Uterus (tissue), 4 donors: ENCODE measurements around the gene GNG12. TPM values are rescaled to one million over a fixed set of nuclear protein-coding genes. Genes with fewer than 3 reads are reported as not detected.

Experiments
- DNase-seq, 2 donors: peaks; one replicate each; pipeline ENCODE4 v3.0.0-alpha.2; 2019 to 2020
- H3K27ac ChIP-seq, 2 donors: fragments of 200-600 bp; sonication (generic); 1 replicate in 1 of 2; 2 replicates in 1 of 2; pipeline ENCODE4 v1.5.1; 2016 to 2018
- H3K27me3 ChIP-seq, 2 donors: fragments of 200-600 bp; sonication (generic); one replicate each; pipeline ENCODE4 v1.5.1; 2018 to 2019; ENCODE audit warnings: control low read depth in 1 of 2
- H3K36me3 ChIP-seq, 2 donors: fragments of 200-600 bp; sonication (generic); one replicate each; pipeline ENCODE4 v1.5.1; 2019; ENCODE audit warnings: control low read depth in 1 of 2
- H3K4me1 ChIP-seq, 2 donors: fragments of 200-600 bp; sonication (generic); one replicate each; pipeline ENCODE4 v1.5.1; 2018 to 2019; ENCODE audit warnings: control low read depth in 1 of 2
- H3K4me3 ChIP-seq, 2 donors: fragments of 200-600 bp; sonication (generic); 1 replicate in 1 of 2; 2 replicates in 1 of 2; pipeline ENCODE4 v1.5.1; 2018 to 2019; ENCODE audit warnings: mild to moderate bottlenecking in 1 of 2
- H3K9me3 ChIP-seq, 2 donors: fragments of 200-600 bp; sonication (generic); one replicate each; pipeline ENCODE4 v1.5.1; 2019; ENCODE audit warnings: control low read depth in 1 of 2
- CTCF ChIP-seq, 4 experiments: fragments of 200-600 bp in 2 of 4; fragments of 450-650 bp in 2 of 4; sonication (generic) in 2 of 4; IDR thresholded peaks; one replicate each; pipeline ENCODE4 v1.5.1; 2016 to 2019; ENCODE audit warnings: antibody characterized with exemption in 4 of 4, mild to moderate bottlenecking in 2 of 4, moderate library complexity in 1 of 4
- POLR2A ChIP-seq, 2 donors: fragments of 450-650 bp; IDR thresholded peaks; one replicate each; pipeline ENCODE4 v1.6.1; 2016; ENCODE audit warnings: antibody characterized with exemption in 2 of 2, mild to moderate bottlenecking in 1 of 2, moderate library complexity in 1 of 2
- intact Hi-C: fragments of 100-400 bp; cut with DNase I; formaldehyde crosslinking; loops from one replicate; pipeline ENCODE4 v1.15.1; 2023; ENCODE audit warnings: low total_unique reads
- total RNA-seq, 4 donors: library from RNA; depleted of rRNA in 3 of 4; stranded (reverse); fragments of >200 nt in 3 of 4; gene quantifications; one replicate each; pipeline versions ENCODE4 v1.1.0 to v1.2.4, GENCODE V29; 2014 to 2023
- donor health status: DM: yes; HTN: yes; CAD: no.

GNG12 gene
- total RNA-seq, 4 donors from 2014 or later: 45.3 to 179 (median 120) TPM

- intact Hi-C loops: loop anchor here (10.0 kb wide), 1 partner anchor 121 kb away; no protein-coding TSS in a partner anchor
- Histone ChIP-seq H3K27ac (peak overlapping the region; percentile 83 to 92), H3K36me3 (no peaks in the 10 kb centered on the region), H3K4me1 (peaks cover 0 to 6% of the 10 kb centered on the region in 2 donors), H3K4me3 (peak overlapping the region; percentile 60 to 70), H3K9me3 (no peaks in the 10 kb centered on the region), H3K27me3 (no peaks in the 10 kb centered on the region)
- TF ChIP-seq CTCF (IDR thresholded peaks at IDR 0.05): no peak
- no peak for TF ChIP-seq POLR2A (IDR thresholded peaks at IDR 0.05)
- DNase-seq: peak; percentile 52 to 55
These were observed 147.6 kb downstream of the GNG12 start for GRCh38 chr1:67685558-67686266.

DNA sequence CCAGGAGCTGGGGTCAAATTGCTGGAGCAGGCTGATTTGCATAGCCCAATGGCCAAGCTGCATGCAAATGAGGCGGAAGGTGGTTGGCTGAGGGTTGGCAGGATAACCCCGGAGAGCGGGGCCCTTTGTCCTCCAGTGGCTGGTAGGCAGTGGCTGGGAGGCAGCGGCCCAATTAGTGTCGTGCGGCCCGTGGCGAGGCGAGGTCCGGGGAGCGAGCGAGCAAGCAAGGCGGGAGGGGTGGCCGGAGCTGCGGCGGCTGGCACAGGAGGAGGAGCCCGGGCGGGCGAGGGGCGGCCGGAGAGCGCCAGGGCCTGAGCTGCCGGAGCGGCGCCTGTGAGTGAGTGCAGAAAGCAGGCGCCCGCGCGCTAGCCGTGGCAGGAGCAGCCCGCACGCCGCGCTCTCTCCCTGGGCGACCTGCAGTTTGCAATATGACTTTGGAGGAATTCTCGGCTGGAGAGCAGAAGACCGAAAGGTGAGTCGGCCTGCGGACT is 148.2 kb downstream of the GNG12 start, which contains the start of gene GADD45A:
Gene GADD45A, plus strand, starts transcription at position 135 of the 491 bp plus-strand sequence. Its CDS starts 294 bp downstream, at position 429.
- Histone ChIP-seq H3K9me3 (no peaks in the 10 kb centered on the region), H3K27me3 (no peaks in the 10 kb centered on the region), H3K4me3 (peak within 1 kb of the TSS; percentile 60 to 70), H3K4me1 (peaks cover 0 to 6% of the 10 kb centered on the region in 2 donors), H3K36me3 (no peaks in the 10 kb centered on the region), H3K27ac (peak within 1 kb of the TSS; percentile 83 to 92)
- TF ChIP-seq CTCF (IDR thresholded peaks at IDR 0.05): peak in 1 of 4 experiments; percentile 45
- peak; percentile 100 for TF ChIP-seq POLR2A (IDR thresholded peaks at IDR 0.05)
- peak; percentile 98 to 99 for DNase-seq
- intact Hi-C loops: loop anchor here (10.0 kb wide), 1 partner anchor 120 kb away; no protein-coding TSS in a partner anchor

DNA sequence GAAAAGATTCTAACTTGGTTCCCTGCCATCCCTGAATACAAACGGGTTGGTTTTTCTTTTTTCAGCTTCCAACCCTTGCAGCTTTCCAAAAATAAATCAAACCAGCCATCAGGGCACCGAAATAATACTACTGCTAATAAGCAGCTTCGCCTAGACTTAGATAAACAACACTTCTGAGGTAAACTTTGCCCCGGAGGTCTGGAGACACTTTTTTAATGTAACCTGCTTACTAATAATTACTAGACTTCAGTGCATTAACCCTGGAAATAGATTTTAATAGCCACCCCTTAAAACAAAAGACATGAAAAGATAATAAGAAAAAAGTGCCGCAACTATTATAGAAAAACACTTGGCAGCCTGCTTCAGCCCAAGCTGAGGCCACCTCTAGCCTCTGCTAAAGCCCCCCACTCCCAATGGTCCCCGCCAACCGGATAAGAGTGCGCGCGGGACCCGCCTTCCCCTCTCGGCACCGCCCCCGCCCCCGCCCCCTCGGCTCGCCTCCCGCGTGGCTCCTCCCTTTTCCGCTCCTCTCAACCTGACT is 148.7 kb downstream of the GNG12 start:
- intact Hi-C loops: loop anchor here (5.0 to 10.0 kb wide), 2 partner anchors 78 to 120 kb away; no protein-coding TSS in a partner anchor
- Histone ChIP-seq H3K27ac (peak overlapping the region; percentile 63 to 92), H3K27me3 (no peaks in the 10 kb centered on the region), H3K9me3 (no peaks in the 10 kb centered on the region), H3K36me3 (no peaks in the 10 kb centered on the region), H3K4me1 (peaks cover 0 to 6% of the 10 kb centered on the region in 2 donors), H3K4me3 (peak overlapping the region in 1 of 2 donors; percentile 38)
- DNase-seq: no peak
- no peak for TF ChIP-seq CTCF (IDR thresholded peaks at IDR 0.05)
- no peak for TF ChIP-seq POLR2A (IDR thresholded peaks at IDR 0.05)

DNA sequence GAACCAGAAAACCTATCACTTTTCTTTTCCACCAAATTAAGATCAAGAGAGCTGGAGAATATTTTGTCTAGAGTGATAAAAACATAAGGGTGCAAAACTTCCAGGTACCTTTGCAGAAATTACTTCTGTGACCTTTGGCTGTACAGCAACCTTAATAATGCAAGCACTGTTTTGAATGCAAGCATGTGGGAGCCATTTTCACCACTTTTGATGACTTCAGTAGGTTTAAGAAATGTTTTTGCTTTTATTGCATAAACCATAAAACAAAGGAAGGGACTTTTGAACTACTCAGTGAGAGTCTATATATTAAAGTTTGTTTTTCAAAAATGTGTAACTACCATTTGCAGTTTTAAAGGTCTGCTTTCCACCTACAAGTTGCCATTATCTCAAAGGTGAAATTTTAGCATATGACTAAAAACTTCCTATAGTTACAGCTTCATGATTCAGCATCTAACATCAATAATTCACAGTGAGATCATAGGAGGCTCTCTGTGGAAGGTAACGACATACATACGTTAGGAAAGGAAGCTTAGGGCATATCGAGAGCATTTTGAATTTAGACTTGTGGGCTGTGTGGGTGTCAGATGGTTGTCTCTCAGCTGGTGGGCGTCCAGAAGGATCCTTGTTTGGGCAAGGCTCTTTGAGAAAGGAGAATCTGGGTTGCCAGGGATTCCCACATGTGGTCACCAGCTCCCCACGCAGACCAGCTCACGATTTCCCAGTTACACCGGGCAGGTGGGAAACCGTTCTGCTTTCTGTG is 149.3 kb downstream of the GNG12 start:
- no peaks in the 10 kb centered on the region for H3K9me3 ChIP-seq
- peaks cover 0 to 6% of the 10 kb centered on the region in 2 donors for H3K4me1 ChIP-seq
- TF ChIP-seq POLR2A (IDR thresholded peaks at IDR 0.05) (no peak), CTCF (IDR thresholded peaks at IDR 0.05) (no peak)
- H3K27ac ChIP-seq: peak overlapping the region; percentile 63 to 92
- no peak for DNase-seq
- intact Hi-C loops: loop anchor here (5.0 to 10.0 kb wide), 2 partner anchors 78 to 119 kb away; no protein-coding TSS in a partner anchor
- H3K36me3 ChIP-seq: no peaks in the 10 kb centered on the region
- peak overlapping the region in 1 of 2 donors; percentile 38 for H3K4me3 ChIP-seq
- no peaks in the 10 kb centered on the region for H3K27me3 ChIP-seq
